Smooth muscle cell (in vitro differentiated cells): Measurements from ENCODE around the gene CCNI. TPM values are rescaled to one million over a fixed set of nuclear protein-coding genes. Genes with fewer than 3 reads are reported as not detected.

Experiments
- DNase-seq: peaks from one replicate; lab custom pipeline; 2025; ENCODE audit not compliant: unreplicated experiment; lab: John Stamatoyannopoulos, UW
- H2AFZ ChIP-seq: fragments of 200-600 bp; sonication (generic); 2 replicates; pipeline ENCODE4 v1.6.0; 2016; ENCODE audit warnings: antibody characterized with exemption, low read depth, mild to moderate bottlenecking
- H3F3A ChIP-seq: fragments of 200-600 bp; sonication (generic); 2 replicates; pipeline ENCODE4 v1.6.0; 2017; ENCODE audit warnings: antibody characterized with exemption, low read depth
- H3K27ac ChIP-seq: fragments of 200-600 bp; sonication (generic); 2 replicates; pipeline ENCODE4 v1.5.1; 2016; ENCODE audit warnings: low read depth, mild to moderate bottlenecking
- H3K27me3 ChIP-seq: fragments of 200-600 bp; sonication (generic); 2 replicates; pipeline ENCODE4 v1.6.1; 2016; ENCODE audit warnings: low read depth, mild to moderate bottlenecking
- H3K36me3 ChIP-seq: fragments of 200-600 bp; sonication (generic); 2 replicates; pipeline ENCODE4 v1.5.1; 2016; ENCODE audit warnings: low read depth
- H3K4me1 ChIP-seq: fragments of 200-600 bp; sonication (generic); 2 replicates; pipeline ENCODE4 v1.5.1; 2016; ENCODE audit warnings: low read depth
- H3K4me2 ChIP-seq: fragments of 200-600 bp; sonication (generic); 2 replicates; pipeline ENCODE4 v1.6.0; 2016; ENCODE audit warnings: mild to moderate bottlenecking
- H3K4me3 ChIP-seq: fragments of 200-600 bp; sonication (generic); 2 replicates; pipeline ENCODE4 v1.5.1; 2016; ENCODE audit warnings: mild to moderate bottlenecking
- H3K79me2 ChIP-seq: fragments of 200-600 bp; sonication (generic); 2 replicates; pipeline ENCODE4 v1.6.0; 2016; ENCODE audit warnings: low read depth, mild to moderate bottlenecking
- H3K9ac ChIP-seq: fragments of 200-600 bp; sonication (generic); 2 replicates; pipeline ENCODE4 v1.6.0; 2016; ENCODE audit warnings: low read depth
- H3K9me3 ChIP-seq: fragments of 200-600 bp; sonication (generic); replicated peaks from 2 replicates; pipeline ENCODE4 v1.5.1; 2016; ENCODE audit warnings: low read depth
- H4K20me1 ChIP-seq: fragments of 200-600 bp; sonication (generic); 2 replicates; pipeline ENCODE4 v1.6.0; 2016; ENCODE audit warnings: low read depth
- WGBS: methylation state at CpG from one replicate; pipeline ENCODE4 v1.1.7; 2016; ENCODE audit warnings: low lambda C conversion rate; 5-methylcytosine and 5-hydroxymethylcytosine counted together
- polyA plus RNA-seq: library from polyadenylated mRNA; unstranded; fragments of >200 nt; fragmentation: Nextera tagmentation; extraction: Ambion mirVana; gene quantifications from 2 replicates; pipeline ENCODE4 v1.2.1, GENCODE V29; 2016
- total RNA-seq: library from RNA; depleted of rRNA; stranded (reverse); fragments of >200 nt; gene quantifications from 2 replicates; pipeline ENCODE4 v1.2.3, GENCODE V29; 2014
- TF ChIP-seq, protein P1 (sequence below): fragments of 200-600 bp; sonication (generic); IDR thresholded peaks from 2 replicates; pipeline ENCODE4 v1.5.1; 2017; ENCODE audit warnings: borderline replicate concordance, mild to moderate bottlenecking, antibody characterized with exemption; ENCODE audit not compliant: insufficient read depth, poor library complexity, severe bottlenecking

The CCNI gene
- total and polyA plus RNA-seq, 2 experiments from 2014 or later = 205 to 222 TPM

GRCh38 chr4:77113069-77113468 lies 37.3 kb upstream of the CCNI start:
- H3K4me1 ChIP-seq = no peaks in the 10 kb centered on the region
- TF ChIP-seq, protein P1, sequence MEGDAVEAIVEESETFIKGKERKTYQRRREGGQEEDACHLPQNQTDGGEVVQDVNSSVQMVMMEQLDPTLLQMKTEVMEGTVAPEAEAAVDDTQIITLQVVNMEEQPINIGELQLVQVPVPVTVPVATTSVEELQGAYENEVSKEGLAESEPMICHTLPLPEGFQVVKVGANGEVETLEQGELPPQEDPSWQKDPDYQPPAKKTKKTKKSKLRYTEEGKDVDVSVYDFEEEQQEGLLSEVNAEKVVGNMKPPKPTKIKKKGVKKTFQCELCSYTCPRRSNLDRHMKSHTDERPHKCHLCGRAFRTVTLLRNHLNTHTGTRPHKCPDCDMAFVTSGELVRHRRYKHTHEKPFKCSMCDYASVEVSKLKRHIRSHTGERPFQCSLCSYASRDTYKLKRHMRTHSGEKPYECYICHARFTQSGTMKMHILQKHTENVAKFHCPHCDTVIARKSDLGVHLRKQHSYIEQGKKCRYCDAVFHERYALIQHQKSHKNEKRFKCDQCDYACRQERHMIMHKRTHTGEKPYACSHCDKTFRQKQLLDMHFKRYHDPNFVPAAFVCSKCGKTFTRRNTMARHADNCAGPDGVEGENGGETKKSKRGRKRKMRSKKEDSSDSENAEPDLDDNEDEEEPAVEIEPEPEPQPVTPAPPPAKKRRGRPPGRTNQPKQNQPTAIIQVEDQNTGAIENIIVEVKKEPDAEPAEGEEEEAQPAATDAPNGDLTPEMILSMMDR = no peak
- no peak for DNase-seq
- no peaks in the 10 kb centered on the region for H4K20me1 ChIP-seq
- H3K9ac ChIP-seq = no peak overlapping the region
- no peak overlapping the region for H3K27ac ChIP-seq
- H3K27me3 ChIP-seq = no peaks in the 10 kb centered on the region
- H3K4me3 ChIP-seq = no peak overlapping the region
- H3K9me3 ChIP-seq = no peaks in the 10 kb centered on the region
- no peaks in the 10 kb centered on the region for H3F3A ChIP-seq
- no peaks in the 10 kb centered on the region for H3K36me3 ChIP-seq
- no peak overlapping the region for H3K4me2 ChIP-seq
- no peak overlapping the region for H2AFZ ChIP-seq
- WGBS = 94% methylated on average over 29 of the region's 29 CpGs
- no peaks in the 10 kb centered on the region for H3K79me2 ChIP-seq

DNA sequence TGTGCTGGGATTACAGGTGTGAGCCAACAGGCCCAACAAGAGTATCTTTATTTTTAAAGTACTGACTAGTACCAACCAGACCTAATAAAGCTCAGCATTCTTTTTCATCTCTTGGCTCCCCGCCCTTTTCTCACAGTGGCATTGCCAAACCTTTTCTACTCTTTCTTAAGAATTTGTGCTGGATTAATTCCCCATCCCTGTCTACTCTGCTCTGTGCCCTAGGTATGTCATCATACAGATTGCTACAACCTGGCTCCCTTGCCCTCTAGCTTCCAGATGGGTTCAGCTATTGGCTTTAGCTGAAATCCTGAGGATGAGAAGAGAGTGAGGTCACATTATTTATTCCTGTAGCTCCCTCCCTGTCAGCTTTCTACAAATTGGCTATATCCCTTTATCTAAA lies 34.9 kb upstream of the CCNI start:
- Histone ChIP-seq H3K4me2 (no peak overlapping the region), H3K79me2 (no peaks in the 10 kb centered on the region), H2AFZ (no peak overlapping the region), H3K9ac (no peak overlapping the region), H3F3A (no peaks in the 10 kb centered on the region), H3K36me3 (no peaks in the 10 kb centered on the region), H3K4me1 (no peaks in the 10 kb centered on the region), H3K27me3 (no peaks in the 10 kb centered on the region), H4K20me1 (no peaks in the 10 kb centered on the region), H3K4me3 (no peak overlapping the region), H3K27ac (no peak overlapping the region), H3K9me3 (no peaks in the 10 kb centered on the region)
- DNase-seq = no peak
- WGBS = 100% methylated on average over 1 of the region's 1 CpG
- TF ChIP-seq, protein P1 = no peak

- no peak overlapping the region for H3K4me3 ChIP-seq
Observed at GRCh38 chr4:77104791-77105540, 29.2 kb upstream of the CCNI start.

More at GRCh38 chr4:77104791-77105540, 29.2 kb upstream of the CCNI start:
- Histone ChIP-seq H3K9ac (no peak overlapping the region), H3K4me1 (no peaks in the 10 kb centered on the region), H3K27ac (no peak overlapping the region), H3K79me2 (no peaks in the 10 kb centered on the region), H3K4me2 (no peak overlapping the region), H3K27me3 (no peaks in the 10 kb centered on the region), H2AFZ (no peak overlapping the region), H3K36me3 (no peaks in the 10 kb centered on the region), H4K20me1 (no peaks in the 10 kb centered on the region), H3K9me3 (no peaks in the 10 kb centered on the region), H3F3A (no peaks in the 10 kb centered on the region)
- TF ChIP-seq, protein P1 = no peak
- 79% methylated on average over 8 of the region's 8 CpGs for WGBS
- DNase-seq = no peak
